HG02884 (cell line): ENCODE data around the gene FARP2.
"Not testable (repeated sequence)": the region's sequence is repeated elsewhere in the genome, so short reads cannot be mapped to it uniquely, and the experiment has no call there.

Experiments used
- ATAC-seq: cut with Tn5 transposase; IDR thresholded peaks from one replicate; pipeline ENCODE4 v1.9.1; 2021; ENCODE audit warnings: mild to moderate bottlenecking, moderate library complexity; ENCODE audit not compliant: unreplicated experiment

The FARP2 gene

DNA sequence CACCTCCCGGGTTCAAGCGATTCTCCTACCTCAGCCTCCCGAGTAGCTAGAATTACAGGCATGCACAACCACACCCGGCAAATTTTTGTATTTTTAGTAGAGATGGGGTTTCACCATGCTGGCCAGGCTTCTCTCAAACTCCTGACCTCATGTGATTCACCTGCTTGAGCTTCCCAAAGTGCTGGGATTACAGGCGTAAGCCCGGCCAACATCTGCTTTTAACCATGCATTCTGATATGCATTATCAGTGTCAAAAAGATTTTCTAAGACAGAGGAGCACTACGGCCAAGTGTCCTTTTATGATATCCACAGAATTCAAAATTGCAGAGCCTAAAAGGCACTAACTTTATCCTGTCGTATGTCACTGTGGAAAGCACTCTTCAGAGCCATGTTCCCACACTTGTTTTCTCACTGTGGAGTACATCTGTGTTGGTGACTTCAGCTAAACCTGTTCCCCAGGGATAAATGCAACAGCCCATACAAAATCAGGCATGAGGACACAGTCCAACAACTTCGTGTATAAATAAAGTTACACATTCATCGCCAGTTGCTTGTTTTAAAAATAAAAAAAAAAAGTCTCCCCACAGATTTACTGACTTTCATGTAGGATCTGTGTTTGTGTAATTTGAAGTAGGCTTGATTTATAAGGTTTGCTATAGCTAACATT is 95.9 kb downstream of the FARP2 start:
- no peak for ATAC-seq

DNA sequence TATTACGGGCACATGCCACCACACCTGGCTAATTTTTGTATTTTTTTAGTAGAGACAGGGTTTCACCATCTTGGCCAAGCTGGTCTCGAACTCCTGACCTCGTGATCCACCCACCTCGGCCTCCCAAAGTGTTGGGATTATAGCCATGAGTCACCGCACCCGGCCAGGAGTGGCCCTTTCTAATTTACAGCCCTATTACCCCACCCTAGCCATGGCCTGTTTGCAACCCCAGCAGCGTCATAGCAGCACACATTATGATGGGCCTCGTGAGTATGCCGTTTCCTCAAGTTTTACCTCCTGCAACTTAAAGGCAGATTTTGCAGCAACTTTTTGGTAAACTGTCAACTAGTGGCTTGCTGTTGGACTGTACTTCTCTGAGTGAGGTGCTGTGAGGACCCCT is 97.8 kb downstream of the FARP2 start:
- ATAC-seq: not testable (repeated sequence)

DNA sequence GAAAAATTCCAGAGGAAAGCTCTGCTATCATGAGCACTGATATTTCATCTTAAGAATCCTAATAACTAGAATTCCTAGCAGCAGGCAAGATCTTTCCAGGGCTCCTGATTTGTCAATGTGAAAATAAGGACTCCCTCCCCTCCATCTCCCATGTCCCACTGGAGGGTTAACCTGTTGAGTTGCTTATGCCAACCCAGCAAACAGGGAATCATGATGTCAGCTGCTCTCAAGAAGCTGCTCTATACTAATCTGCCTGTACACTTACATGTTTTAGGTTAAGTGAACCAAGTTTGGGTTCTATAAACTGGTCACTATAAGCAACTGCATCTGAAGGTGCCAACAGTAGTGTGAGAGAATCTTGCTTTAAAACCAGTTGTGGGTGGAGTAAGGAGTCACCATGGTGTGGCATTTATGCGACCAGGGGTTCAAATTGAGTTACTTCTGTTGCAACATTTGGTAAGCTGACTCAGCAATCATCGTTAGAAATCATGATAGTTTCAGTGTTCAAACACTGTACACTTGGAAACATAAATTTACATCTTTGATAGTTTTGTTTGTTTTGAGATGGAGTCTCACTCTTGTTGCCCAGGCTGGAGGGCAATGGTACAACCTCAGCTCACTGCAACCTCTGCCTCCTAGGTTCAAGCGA is 98.9 kb downstream of the FARP2 start:
- no peak for ATAC-seq

DNA sequence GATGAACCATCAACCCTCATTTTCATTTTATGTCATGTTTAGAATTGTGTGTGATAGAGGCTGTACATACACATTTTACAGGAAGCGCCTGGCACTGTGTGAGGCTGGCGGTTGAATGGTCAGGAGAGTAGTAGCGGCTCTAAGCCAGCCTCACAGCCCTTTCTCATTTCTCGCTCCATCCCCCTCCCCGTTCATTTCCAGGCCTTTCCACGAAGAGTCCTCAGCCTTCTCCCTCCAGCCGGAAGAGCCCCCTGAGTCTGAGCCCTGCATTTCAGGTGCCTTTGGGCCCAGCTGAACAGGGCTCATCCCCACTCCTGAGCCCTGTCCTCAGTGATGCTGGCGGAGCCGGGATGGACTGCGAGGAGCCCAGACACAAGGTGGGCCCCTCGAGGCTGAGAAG is 100.5 kb downstream of the FARP2 start:
- no peak for ATAC-seq

DNA sequence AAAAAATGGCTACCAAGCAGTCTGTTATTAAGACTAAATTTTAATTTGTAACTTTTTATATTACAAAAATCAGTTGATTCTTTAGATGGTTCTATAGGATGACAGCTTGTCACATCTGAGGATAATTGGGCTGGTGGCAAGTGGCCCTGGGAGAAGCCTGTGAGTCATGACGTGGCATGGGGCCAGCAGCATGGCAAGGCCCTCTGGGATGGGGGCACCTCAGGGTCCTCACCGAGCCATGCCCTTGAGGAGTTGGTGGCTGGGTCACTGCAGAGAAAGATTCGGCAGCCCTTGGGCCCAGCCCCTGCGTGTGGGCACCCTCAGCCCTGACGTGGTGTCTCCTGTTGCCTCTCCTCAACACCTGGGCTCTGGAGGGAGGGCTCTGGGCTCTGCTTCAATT is 102.6 kb downstream of the FARP2 start:
- no peak for ATAC-seq

DNA sequence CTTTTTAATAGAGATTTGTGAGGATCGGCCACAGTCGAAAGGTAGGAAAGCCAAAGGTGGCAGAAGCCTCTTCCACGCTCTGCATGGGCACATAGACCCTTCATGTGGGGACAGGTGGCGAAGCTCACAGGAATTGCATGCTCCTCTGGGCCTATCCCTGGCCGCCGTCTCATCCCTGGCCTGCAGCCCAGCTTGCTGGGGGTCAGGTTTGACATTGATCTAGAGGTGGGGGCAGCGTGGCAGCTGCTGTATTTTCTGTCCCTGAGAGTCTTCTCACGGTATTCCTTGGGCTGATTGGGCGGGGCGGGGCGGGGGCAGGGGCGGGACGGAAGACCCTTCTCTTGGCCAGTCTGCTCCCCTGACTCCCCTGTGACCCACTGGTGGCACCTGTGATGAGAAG is 103.4 kb downstream of the FARP2 start:
- ATAC-seq: no peak

DNA sequence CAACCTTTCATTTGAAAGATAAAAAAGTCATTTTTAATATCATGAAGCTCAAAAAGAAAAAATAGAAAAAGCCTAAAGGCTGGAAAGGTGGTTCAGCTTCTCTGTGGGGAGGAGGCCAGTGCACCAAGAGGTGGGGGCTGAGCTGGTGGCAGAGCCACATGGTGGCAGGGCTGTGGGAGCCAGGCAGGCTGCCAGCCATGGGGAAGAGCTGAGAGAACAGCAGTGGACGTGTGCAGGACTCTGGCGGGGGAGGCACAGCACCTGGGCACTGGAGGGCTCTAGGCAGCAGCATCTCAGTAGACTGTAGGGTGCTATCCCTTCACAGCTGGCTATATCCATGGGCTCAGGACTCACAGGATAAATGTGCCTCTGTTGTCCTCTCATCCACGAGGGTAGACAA is 104.5 kb downstream of the FARP2 start:
- ATAC-seq: no peak

DNA sequence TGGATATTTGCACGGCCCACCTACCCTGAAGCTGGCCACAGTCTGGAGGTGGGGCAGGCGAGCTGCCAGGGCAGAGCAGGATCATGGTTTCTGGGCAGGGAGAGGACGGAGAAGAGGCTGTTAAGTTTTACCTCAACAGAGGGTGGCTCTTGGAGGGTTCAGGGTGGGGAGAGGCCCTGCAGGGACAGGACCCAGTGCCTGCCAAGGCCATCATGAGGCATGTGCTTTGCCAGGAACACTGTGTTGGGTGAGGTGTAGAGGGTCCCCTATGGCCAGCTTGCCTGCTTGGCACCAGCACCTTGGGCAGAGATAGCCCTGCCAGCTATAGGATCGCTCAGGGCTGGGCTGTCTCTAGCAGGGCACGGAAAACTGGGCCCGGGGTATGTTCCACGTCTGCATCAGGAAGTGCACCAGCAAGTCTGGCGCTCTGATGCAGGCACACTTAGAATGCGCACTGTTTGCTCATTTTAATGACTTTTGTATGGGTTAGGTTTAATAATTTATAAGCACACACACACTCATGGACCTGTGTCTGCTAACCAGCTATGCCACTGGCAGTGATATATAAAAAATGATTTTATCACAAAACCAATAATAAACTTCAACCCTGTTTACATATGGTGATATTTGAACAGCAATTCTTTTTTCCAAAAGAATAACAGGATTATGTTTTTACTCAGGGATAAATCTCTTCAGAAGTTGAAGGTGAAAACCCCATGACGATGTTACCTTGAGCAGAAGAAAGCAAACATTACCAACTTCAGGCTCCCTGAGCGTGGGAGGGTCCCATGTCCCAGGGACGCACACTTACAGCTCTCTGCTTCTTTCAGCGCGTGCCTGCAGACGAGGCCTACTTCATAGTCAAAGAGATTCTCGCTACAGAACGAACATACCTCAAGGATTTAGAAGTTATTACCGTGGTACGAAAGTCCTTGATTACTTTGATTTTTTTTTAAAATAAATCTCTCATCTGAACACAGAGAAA is 105.9 kb downstream of the FARP2 start:
- no peak for ATAC-seq

DNA sequence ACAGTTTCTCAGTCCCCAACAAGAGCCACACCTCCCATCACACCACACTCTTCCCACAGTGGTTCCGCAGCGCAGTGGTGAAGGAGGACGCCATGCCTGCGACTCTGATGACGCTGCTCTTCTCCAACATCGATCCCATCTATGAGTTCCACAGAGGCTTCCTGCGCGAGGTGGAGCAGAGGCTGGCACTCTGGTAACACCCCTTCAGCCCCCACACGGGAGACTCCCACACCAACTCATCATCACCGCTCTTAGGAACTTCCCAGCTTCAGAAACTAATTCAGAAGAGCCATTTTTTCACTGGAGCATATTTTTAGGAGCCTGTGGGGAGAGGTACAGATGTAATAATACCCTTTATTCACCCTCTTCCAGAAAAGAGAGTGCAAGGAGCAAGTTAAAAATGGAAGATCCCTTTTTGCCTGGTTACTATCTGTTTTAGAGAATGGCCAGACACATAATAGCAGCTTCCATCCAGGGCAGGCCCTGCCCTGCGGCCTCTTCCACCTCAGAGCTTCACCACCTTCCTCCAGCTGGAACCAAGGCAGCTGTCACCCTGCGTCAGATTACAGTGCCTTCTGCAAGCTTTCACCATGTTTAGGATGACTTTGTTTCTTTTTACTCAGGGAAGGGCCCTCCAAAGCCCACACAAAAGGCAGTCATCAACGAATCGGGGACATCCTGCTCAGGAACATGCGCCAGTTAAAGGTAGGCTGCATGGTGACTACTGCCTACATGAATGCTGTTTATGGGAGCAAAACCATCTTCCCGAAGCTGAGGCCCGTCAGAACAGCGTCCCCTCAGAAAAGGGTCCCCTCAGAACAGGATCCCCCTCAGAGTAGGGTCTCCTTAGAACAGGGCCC is 107.4 kb downstream of the FARP2 start:
- ATAC-seq: no peak

DNA sequence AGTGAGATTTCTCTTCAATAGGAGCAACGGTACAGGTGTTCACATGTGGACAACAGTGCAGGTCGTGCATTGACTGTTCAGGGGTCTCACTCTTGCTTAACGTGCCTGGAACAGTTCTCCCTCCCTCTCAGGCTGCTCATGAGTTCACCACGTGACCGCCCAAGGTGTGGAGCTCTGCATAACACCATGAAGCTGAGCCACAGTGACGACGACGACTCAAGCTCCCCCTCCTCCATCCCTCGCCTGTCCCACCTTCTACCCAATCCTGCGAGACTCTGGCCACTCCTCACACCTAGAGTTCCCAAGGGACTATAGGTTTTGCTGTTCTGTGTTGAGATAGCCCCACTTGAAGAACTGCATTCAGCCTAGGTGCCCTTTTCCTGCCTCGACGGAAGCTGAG is 109.5 kb downstream of the FARP2 start:
- ATAC-seq: no peak

DNA sequence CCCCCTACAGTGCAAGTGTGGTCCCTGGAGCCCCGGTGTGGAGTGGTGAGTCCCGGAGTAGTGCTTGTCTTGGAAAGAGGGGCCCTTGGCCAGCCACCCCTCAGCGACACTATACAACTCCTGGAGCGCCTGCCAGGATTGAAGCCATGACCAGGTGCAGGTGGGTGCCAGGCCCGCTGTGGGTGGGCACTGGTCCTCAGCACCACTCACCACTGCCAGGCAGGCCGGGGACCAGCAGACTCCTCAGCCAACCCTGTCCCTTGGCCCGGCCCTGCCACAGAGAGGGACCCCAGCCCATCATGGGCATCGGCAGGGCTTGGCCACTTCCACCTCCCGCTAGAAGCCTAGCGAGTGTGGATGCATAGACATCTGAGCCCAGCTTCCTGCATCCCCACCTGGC is 110.1 kb downstream of the FARP2 start:
- no peak for ATAC-seq

DNA sequence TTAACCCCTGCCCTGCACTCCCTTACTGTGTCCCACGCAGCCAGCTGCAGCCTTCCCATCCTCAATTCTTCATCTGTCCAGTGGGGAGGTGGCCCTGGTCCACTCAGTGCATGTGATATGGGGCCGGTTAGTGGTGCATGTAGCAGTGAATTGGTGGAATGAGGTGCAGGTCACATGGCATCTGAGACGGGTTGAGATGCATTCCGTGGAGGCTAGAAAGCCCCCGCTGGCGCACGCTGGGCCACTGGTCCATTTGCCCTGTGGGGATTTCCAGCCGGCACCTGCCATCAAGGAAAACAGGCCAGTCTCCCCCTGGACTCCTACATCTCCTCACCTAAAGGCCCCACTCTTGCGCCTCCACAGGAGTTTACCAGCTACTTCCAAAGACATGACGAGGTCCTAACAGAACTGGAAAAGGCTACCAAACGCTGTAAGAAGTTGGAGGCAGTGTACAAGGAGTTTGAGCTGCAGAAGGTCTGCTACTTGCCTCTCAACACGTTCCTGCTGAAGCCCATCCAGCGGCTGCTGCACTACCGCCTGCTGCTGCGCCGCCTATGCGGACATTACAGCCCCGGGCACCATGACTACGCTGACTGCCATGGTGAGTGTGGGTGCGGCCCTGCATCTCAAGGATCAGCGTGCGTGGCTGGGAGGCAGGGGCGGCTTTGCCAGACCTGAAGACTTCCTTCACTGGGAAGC is 111.8 kb downstream of the FARP2 start:
- ATAC-seq: no peak

DNA sequence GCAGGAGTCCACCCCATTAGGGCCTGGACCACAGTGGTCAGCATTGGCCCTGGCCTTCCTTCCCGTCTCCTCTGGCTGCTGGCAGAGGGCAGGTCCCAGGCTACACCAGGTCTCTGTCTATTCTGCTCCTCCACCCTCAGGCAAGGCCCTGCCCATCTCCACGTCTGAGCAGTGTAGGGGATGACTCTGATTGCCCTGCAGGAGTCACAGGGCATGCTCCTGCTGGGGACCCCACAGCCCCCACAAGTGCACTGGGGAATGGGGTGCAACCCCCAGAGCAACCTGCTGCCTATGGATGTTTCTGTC is 112.3 kb downstream of the FARP2 start:
- ATAC-seq: no peak

DNA sequence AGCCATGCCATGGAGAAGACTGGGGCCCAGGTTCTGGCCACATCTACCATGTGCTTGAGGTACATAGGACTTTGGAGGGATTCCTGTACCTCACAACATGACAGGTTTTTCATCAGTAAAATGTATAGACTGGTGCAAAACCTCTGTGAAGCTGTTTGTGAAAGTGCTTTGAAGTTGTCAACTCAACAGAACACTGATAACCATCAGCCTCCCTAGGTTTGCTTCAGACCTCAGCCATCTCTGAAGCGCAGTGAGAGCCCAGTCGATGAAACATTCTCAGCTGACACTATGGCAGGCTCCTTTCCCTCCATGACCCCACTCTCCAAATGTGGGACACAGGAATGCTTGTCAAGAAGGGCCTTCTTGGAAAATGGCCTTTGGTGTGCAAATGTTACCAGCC is 113.7 kb downstream of the FARP2 start:
- no peak for ATAC-seq

DNA sequence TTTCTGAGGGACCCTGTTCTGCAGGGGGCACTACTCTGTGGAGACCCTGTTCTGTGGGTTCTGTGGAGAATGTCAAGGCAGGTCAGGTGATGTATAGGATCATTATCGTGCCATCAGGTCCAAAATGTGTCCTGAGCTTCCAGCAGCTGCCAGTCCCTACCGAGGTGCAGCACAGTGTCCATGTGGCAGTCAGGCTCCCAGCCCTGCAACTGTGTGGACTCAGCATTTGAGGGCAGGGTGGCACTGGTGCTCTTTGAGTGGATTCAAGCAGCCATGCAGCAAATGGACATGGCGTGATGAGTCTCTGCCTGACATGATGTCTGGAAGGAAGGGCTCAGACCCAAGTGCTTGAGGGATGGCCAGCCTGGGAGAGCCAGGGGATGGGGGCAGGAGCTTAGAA is 117.3 kb downstream of the FARP2 start:
- ATAC-seq: no peak

DNA sequence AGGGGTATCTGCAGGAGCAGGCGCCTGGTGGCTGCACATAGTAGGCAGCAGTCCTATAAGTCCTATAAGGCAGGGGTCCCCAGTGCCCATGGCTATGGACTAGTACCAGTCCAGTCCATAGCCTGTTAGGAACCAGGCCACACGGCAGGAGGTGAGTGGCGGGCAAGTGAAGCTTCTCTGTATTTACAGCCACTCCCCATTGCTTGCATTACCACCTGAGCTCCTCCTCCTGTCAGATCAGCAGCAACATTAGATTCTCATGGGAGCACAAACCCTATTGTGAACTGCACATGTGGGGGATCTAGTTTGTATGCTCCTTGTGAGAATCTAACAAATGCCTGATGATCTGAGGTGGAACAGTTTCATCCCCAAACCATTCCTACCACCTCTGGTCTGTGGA is 119.2 kb downstream of the FARP2 start:
- ATAC-seq: no peak

DNA sequence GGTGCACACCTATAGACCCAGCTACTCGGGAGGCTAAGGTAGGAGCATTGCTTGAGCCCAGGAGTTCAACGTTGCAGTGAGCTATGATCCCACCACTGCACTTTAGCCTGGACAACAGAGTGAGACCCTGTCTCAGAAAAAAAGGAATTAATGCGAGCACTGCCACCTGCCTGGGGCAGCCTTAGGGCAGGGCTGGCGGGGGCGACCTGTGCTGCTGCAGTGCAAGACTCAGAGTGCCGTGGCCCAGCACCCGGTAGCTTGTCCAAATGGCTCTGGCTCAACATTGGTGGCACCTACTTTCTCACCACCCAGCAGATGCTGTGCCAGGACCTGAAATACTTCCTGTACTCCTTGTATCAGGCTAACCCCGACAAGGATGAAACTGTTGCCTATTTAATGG is 122.1 kb downstream of the FARP2 start:
- no peak for ATAC-seq

DNA sequence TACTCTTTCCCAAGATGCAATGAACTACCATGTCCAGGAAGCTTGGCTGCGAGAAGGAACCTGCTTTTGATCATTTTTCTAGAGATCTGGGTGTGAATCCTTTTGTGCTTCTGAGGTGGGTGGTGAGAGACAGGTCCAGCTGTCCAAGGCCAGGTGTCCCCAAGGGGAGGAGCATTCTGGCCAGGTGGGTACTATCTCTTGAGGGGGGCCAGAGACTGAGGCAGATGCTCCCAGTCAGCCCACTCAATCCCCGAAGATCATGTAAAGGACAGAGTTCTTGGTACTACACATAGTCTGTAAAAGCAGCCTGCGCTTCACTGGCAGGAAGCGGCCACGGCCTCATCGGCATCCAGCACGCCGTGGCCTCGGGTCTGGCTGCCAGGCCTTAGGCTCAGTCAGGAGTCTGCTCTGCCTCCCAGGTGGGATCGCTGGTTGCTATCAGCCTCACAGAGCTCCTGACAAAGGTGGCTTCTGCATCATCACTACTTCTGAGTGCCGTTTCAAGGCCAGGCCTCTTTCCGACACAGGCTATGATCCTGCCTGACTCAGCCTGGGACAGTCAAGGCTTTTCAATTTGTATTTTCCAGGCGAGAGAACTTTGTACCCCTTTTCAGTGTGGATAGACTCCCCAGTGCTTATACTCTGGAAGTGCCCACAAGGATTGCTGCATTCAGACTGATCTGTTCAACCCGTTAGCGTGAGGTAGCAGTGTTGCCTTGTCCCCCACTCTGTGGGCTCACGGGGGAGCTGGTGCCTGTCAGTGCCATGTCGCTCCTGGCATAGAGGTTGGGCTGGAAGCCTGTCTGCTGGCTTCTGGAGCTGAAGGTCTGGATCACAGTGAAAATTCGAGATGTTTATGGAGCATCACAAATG is 123.2 kb downstream of the FARP2 start:
- ATAC-seq: no peak

DNA sequence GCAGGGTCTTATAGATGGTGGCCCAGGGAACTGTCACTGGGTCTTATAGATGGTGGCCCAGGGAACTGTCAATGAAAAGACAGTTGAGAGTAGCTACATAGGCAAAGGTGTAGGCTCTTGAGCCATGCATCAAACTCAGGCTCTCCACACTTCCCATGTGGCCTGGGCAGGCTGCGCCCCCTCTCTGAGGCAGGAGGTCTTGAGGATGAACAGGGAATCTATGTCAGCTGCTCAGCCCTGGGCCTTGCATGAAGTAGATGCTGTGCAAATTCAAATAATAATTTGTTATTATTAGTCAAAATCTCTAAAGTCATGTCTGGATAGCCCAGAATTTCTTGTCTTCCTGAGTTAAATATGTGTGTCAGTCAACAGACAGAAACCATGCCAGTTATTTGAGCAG is 125.6 kb downstream of the FARP2 start:
- no peak for ATAC-seq
